Measurements from ENCODE around the gene TMEM150A. TPM values are rescaled to one million over a fixed set of nuclear protein-coding genes. Genes with fewer than 3 reads are reported as not detected.
"Not testable (repeated sequence)": the region's sequence is repeated elsewhere in the genome, so short reads cannot be mapped to it uniquely, and the experiment has no call there.

Gene TMEM150A
- total RNA-seq, 1 donor from 2014 or later = 6.5 TPM

DNA sequence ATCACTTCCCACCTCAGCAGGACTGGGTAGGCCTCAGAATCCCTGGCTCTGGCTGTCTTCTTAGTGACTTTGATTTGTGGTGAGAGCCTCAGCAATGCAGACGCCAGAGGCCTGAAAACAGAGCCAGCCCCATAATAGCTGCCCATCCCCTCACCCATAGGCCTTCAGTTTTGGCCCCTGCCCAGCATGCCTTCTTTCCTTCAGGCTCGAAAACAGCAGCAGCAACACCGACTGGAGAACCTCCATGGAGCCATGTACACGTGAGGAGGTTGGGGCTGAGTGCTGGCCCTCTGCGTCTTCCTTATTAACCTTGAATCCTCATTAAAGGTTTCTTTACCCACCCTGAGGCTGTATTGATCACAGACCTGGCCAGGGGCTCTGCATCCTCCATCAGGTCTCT lies 5.3 kb downstream of the TMEM150A start:
- no peak overlapping the region for H3K27ac Mint-ChIP-seq
- peaks cover 28% of the 10 kb centered on the region for H3K36me3 Mint-ChIP-seq (ENCODE audit: low read depth)
- H3K4me1 Mint-ChIP-seq (ENCODE audit: low read depth) = peaks cover 21% of the 10 kb centered on the region
- peak overlapping the region; percentile 96 for H3K4me3 Mint-ChIP-seq (ENCODE audit: low read depth)
- intact Hi-C loops (cut with micrococcal nuclease) = loop anchor here (5.0 kb wide), 1 partner anchor 180 kb away; the partner anchor contains the start of gene SH2D6
- DNase-seq (ENCODE audit: low spot score) = no peak
- no peaks in the 10 kb centered on the region for H3K27me3 Mint-ChIP-seq (ENCODE audit: low read depth)
- no peaks in the 10 kb centered on the region for H3K9me3 Mint-ChIP-seq

DNA sequence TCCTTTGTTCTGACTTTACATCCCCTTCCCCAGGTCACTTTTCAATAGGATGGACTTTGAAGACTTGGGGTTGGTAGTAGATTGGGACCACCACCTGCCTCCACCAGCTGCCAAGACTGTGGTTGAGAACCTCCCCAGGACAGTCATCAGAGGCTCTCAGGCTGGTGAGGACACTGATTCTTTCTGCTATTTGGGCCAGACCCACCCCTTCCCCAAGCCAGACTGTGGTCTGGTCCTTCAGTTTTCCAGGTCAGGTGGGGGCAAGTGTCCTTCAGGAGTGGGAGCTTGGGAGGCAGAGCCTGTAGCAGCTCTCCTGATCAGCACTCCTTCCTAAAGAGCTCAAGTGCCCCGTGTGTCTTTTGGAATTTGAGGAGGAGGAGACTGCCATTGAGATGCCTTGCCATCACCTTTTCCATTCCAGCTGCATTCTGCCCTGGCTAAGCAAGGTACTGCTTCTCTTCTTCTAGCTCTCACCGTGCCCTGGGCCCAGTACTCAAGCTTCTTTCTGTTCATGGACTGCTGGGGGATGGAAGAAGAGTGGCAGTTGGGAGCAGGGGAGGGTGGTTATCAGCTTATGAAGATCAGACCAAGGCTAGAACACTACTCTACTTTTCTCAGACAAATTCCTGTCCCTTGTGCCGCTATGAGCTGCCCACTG lies 5.9 kb downstream of the TMEM150A start:
- Mint-ChIP-seq H3K4me3 (ENCODE audit: low read depth) (peak overlapping the region; percentile 96), H3K27ac (no peak overlapping the region), H3K4me1 (ENCODE audit: low read depth) (peaks cover 19% of the 10 kb centered on the region), H3K9me3 (no peaks in the 10 kb centered on the region), H3K27me3 (ENCODE audit: low read depth) (no peaks in the 10 kb centered on the region), H3K36me3 (ENCODE audit: low read depth) (peaks cover 28% of the 10 kb centered on the region)
- intact Hi-C loops (cut with micrococcal nuclease) = loop anchor here (5.0 kb wide), 1 partner anchor 179 kb away; the partner anchor contains the start of gene SH2D6
- DNase-seq (ENCODE audit: low spot score) = no peak

DNA sequence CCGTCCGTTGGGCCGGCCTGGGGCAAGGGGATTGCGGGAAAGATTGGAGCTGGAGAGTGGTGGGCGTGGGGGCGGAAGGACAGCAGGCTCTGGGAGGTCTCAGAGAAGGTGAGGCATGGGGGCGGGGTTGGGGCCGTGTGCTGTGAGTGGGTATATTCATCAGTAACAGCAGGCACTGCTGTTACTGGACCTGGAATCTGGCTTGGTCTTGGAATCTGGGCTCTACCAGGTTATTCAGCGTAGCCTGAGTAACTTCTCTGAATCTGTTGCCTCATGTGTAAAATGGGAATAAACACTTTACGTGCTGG lies 6.5 kb downstream of the TMEM150A start:
- H3K4me1 Mint-ChIP-seq (ENCODE audit: low read depth) = peaks cover 18% of the 10 kb centered on the region
- no peak for DNase-seq (ENCODE audit: low spot score)
- H3K4me3 Mint-ChIP-seq (ENCODE audit: low read depth) = peak overlapping the region; percentile 96
- no peaks in the 10 kb centered on the region for H3K27me3 Mint-ChIP-seq (ENCODE audit: low read depth)
- intact Hi-C loops (cut with micrococcal nuclease) = loop anchor here (5.0 kb wide), 1 partner anchor 179 kb away; the partner anchor contains the start of gene SH2D6
- no peaks in the 10 kb centered on the region for H3K9me3 Mint-ChIP-seq
- peak overlapping the region; percentile 96 for H3K27ac Mint-ChIP-seq
- H3K36me3 Mint-ChIP-seq (ENCODE audit: low read depth) = peaks cover 32% of the 10 kb centered on the region

DNA sequence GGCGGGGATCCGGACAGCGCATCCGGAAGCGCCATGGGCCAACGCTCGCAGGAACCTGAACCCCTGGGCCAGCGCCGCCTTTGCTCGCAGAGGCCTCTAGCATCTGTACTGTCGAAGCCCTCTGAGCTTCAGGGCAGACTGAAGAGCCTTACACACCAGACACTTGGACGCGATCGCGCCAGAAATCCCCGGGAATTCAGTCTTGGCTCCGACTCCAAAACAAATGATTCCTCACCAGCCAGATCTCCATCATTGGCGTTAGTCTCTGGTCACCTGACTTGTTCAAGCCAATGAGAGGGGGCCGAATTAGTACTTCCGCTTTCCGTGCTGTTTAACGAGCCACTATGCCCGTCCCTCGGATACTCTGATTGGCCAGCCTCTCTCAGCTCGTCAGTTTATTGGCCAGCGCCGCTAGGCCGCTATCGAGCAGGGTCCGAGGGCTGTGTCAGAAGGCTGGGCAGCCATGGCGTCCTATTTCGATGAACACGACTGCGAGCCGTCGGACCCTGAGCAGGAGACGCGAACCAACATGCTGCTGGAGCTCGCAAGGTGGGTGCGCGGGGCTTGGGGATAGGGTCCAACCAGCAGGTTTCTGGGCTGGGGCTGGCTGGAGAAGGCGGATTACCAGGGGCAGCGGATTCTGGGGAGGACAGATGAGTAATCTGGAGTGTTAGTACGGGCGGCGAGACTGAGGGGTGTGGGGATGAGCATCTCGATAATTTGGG lies 7.0 kb downstream of the TMEM150A start, which contains the start of gene RNF181:
Gene RNF181 (plus strand): TSS at position 445 of the 725 bp plus-strand sequence. CDS start 19 bp downstream, at position 464.
- DNase-seq (ENCODE audit: low spot score) = peak; percentile 91
- Mint-ChIP-seq H3K9me3 (no peaks in the 10 kb centered on the region), H3K4me3 (ENCODE audit: low read depth) (peak within 1 kb of the TSS; percentile 96), H3K27ac (peak within 1 kb of the TSS; percentile 96), H3K4me1 (ENCODE audit: low read depth) (peaks cover 18% of the 10 kb centered on the region), H3K27me3 (ENCODE audit: low read depth) (no peaks in the 10 kb centered on the region), H3K36me3 (ENCODE audit: low read depth) (peaks cover 32% of the 10 kb centered on the region)
- intact Hi-C loops (cut with micrococcal nuclease) = loop anchor here (1.0 to 5.0 kb wide), 4 partner anchors 15 to 178 kb away; partner anchors contain the start of genes GGCX, SH2D6 and VAMP8

DNA sequence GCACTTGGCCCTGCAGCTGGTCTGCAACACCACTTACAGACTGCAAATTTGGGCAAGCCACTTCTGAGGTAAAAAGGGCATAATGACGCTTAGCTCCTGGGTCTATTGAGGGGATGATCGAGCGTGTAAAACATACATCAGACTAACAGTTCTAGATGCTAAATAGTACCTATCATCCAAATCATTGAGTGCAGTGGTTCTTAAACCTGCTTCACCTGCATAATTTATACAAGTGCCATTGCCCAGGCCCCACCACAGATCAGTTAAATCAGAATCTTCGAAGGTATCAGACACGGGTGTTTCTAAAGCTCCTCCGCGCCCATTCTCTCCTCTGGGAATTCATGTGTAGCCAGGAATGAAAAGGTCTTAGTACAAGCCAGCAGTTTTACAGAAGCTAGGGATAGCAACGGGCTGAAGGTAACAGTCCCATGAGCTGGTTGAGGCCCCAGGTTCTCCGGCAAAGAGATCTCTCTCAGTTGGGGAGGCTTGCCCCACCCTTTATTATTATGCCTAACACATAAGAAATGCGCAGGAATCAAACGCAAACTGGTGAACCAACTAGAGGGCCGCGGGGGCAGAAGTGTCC lies 7.7 kb downstream of the TMEM150A start:
- intact Hi-C loops (cut with micrococcal nuclease) = loop anchor here (1.0 to 5.0 kb wide), 4 partner anchors 16 to 178 kb away; partner anchors contain the start of genes GGCX, SH2D6 and VAMP8

DNA sequence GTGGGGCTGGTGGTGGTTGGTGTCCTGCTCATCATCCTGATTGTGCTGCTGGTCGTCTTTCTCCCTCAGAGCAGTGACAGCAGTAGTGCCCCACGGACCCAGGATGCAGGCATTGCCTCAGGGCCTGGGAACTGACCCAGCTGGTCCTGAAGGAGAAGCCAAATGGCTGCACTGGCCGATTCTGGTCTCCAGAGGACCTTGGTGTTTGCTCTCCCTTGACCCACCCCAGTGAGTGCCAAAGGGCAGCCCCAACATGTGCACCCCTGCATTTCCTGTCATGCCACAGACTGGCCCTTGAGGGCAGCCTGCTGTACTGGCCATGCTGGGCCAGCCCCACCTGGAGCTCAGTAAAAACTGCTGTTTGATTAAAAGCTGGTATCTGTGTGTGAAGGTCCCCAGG lies 9.5 kb downstream of the TMEM150A start:
- no peaks in the 10 kb centered on the region for H3K9me3 Mint-ChIP-seq
- H3K27me3 Mint-ChIP-seq (ENCODE audit: low read depth) = no peaks in the 10 kb centered on the region
- intact Hi-C loops (cut with micrococcal nuclease) = no loop called here
- H3K27ac Mint-ChIP-seq = no peak overlapping the region
- DNase-seq (ENCODE audit: low spot score) = no peak
- peaks cover 27% of the 10 kb centered on the region for H3K4me1 Mint-ChIP-seq (ENCODE audit: low read depth)
- peaks cover 23% of the 10 kb centered on the region for H3K36me3 Mint-ChIP-seq (ENCODE audit: low read depth)
- no peak overlapping the region for H3K4me3 Mint-ChIP-seq (ENCODE audit: low read depth)

More for the DNA sequence above, 7.7 kb downstream of the TMEM150A start:
- H3K4me1 Mint-ChIP-seq (ENCODE audit: low read depth) = peaks cover 21% of the 10 kb centered on the region
- H3K36me3 Mint-ChIP-seq (ENCODE audit: low read depth) = peaks cover 32% of the 10 kb centered on the region
- peak overlapping the region; percentile 96 for H3K4me3 Mint-ChIP-seq (ENCODE audit: low read depth)
- no peaks in the 10 kb centered on the region for H3K27me3 Mint-ChIP-seq (ENCODE audit: low read depth)
- no peaks in the 10 kb centered on the region for H3K9me3 Mint-ChIP-seq
- H3K27ac Mint-ChIP-seq = peak overlapping the region; percentile 96
- DNase-seq (ENCODE audit: low spot score) = no peak

DNA sequence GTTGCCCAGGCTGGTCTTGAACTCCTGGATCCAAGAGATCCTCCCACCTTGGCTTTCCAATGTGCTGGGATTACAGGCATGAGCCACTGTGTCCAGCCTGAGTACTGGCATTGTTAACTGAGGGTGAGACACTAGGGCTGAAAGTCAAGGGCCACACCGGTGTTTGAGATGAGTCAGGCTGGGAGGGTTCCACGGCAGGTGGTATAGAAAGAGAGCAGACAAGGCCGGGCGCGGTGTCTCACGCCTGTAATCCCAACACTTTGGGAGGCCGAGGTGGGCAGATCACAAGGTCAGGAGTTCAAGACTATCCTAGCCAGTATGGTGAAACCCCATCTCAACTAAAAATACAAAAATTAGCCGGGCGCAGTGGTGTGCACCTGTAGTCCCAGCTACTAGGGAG lies 10.2 kb downstream of the TMEM150A start:
- H3K27me3 Mint-ChIP-seq (ENCODE audit: low read depth); DNase-seq (ENCODE audit: low spot score); H3K4me3 Mint-ChIP-seq (ENCODE audit: low read depth); H3K9me3 Mint-ChIP-seq; H3K27ac Mint-ChIP-seq; intact Hi-C loops (cut with micrococcal nuclease): not testable (repeated sequence)
- H3K36me3 Mint-ChIP-seq (ENCODE audit: low read depth) = peaks cover 21% of the 10 kb centered on the region
- H3K4me1 Mint-ChIP-seq (ENCODE audit: low read depth) = peaks cover 31% of the 10 kb centered on the region

DNA sequence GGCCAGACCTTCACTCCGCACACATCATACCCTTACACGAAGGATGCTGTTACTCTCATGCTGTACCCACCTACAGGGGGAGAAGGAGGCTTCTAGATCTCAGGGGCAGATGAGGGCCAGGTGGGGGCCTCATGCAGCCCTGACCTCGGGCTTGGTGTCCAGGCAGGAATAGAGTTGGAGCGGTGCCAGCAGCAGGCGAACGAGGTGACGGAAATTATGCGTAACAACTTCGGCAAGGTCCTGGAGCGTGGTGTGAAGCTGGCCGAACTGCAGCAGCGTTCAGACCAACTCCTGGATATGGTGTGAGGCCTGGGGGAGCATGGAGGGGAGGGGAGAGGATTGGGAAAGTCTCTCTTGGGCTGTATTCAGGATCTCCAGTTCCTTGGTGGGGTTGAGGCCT lies 10.9 kb downstream of the TMEM150A start:
- H3K4me1 Mint-ChIP-seq (ENCODE audit: low read depth) = peaks cover 25% of the 10 kb centered on the region
- no peak overlapping the region for H3K27ac Mint-ChIP-seq
- no peaks in the 10 kb centered on the region for H3K27me3 Mint-ChIP-seq (ENCODE audit: low read depth)
- H3K9me3 Mint-ChIP-seq = no peaks in the 10 kb centered on the region
- intact Hi-C loops (cut with micrococcal nuclease) = no loop called here
- no peak for DNase-seq (ENCODE audit: low spot score)
- H3K36me3 Mint-ChIP-seq (ENCODE audit: low read depth) = peaks cover 13% of the 10 kb centered on the region
- no peak overlapping the region for H3K4me3 Mint-ChIP-seq (ENCODE audit: low read depth)

DNA sequence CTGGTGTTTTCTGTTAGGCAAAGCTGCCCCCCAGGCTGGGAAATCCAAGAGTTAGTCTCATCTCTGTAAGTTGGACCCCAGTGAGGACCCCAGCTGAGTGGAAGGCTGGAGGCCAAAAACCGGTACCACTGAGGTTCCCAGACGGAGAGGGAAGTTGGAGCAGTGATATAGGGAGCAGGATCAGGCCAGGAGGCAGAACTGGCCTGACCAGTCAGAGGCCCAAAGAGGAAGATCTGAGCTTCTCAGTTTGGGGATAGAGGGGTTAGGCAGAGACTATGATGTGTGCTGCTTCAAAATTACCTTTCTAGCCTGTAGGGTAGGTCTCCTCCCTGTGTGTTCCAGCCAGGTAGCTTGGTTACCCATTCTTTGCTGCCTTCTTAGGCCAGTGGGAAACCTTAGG lies 11.5 kb downstream of the TMEM150A start:
- peaks cover 13% of the 10 kb centered on the region for H3K36me3 Mint-ChIP-seq (ENCODE audit: low read depth)
- no peak overlapping the region for H3K4me3 Mint-ChIP-seq (ENCODE audit: low read depth)
- intact Hi-C loops (cut with micrococcal nuclease) = no loop called here
- no peaks in the 10 kb centered on the region for H3K27me3 Mint-ChIP-seq (ENCODE audit: low read depth)
- H3K27ac Mint-ChIP-seq = no peak overlapping the region
- H3K4me1 Mint-ChIP-seq (ENCODE audit: low read depth) = peaks cover 27% of the 10 kb centered on the region
- no peaks in the 10 kb centered on the region for H3K9me3 Mint-ChIP-seq
- DNase-seq (ENCODE audit: low spot score) = no peak

DNA sequence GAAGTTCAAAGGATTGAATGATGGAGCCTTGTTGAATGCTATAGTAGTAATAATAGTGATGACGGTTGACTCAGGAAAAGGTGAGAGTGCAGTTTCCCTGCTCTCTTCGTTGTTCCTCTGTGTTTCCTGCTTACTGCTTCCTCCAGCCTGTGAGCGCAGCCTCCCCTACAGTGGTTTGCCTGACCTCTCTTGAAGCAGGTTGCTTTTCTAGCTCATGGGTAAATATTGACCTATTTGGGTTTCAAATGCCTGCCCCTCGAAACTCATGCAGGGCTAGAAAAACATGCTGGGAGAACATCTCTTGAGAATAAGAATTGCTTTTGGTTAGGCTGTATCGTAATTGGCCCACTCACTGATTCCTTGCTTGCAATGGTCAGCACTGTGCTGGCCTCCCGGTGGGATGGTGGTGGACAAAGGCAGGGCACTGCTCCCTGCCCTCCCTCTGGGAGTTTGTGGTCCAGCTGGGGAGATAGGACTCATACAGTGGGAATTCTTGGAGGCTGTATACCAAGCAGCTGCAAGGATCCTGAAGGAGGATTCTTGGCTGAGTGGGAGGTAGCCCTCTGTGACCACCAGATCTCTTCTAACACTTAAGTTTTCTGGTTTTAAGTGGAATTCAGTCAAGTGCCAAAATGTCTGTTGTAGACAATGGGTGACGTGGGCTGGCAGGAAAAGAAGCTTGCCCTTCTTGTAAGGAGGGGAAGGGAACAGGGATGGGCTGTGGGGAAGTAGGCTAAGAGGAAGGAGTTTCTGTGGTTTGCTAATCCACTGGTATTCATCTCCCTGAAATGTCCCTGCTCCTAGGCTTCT lies 12.3 kb downstream of the TMEM150A start:
- no peaks in the 10 kb centered on the region for H3K9me3 Mint-ChIP-seq
- no peaks in the 10 kb centered on the region for H3K27me3 Mint-ChIP-seq (ENCODE audit: low read depth)
- intact Hi-C loops (cut with micrococcal nuclease) = no loop called here
- no peak overlapping the region for H3K4me3 Mint-ChIP-seq (ENCODE audit: low read depth)
- H3K27ac Mint-ChIP-seq = no peak overlapping the region
- H3K36me3 Mint-ChIP-seq (ENCODE audit: low read depth) = peaks cover 5% of the 10 kb centered on the region
- peaks cover 31% of the 10 kb centered on the region for H3K4me1 Mint-ChIP-seq (ENCODE audit: low read depth)
- no peak for DNase-seq (ENCODE audit: low spot score)

DNA sequence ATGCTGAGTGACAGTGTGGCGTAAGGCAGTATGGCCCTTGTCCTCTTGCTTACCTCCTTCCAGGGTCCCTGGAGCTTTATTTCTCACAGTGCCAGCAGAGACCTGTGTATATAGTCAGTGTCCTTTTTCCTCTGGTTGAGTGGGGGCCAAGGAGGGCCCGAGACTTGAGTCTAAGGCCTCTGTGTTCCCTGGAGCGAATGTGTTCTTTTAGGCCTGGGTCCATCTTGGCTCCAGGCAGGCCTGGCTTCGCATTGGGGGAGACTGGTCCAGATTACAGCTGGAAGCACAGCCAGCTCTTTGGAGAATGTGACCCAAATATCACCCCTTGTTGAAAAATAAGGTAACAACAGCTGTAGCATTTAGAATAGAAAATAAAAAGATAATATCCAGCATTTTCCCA lies 13.3 kb downstream of the TMEM150A start:
- H3K36me3 Mint-ChIP-seq (ENCODE audit: low read depth) = peaks cover 3% of the 10 kb centered on the region
- peaks cover 30% of the 10 kb centered on the region for H3K4me1 Mint-ChIP-seq (ENCODE audit: low read depth)

DNA sequence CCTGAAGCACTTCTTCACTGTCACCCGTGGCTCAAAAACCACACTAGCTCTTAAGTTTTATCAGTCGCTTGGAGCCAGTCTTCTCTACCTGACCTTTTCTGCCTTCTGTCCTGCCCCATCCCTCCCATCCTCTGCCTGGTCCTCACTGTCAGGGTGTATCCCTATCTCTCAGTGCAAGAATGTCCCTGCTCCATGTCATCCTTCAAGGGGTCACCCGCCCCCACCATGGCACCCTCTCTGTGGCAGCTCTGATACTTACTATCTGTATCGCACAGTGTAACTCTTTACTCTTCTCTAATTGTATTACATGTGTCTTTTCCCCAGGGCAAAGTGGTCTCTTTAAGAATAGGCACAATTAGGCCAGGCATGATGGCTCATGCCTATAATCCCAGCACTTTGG lies 13.9 kb downstream of the TMEM150A start:
- Mint-ChIP-seq H3K4me3 (ENCODE audit: low read depth) (no peak overlapping the region), H3K27ac (no peak overlapping the region), H3K4me1 (ENCODE audit: low read depth) (peaks cover 31% of the 10 kb centered on the region), H3K27me3 (ENCODE audit: low read depth) (no peaks in the 10 kb centered on the region), H3K9me3 (no peaks in the 10 kb centered on the region), H3K36me3 (ENCODE audit: low read depth) (peaks cover 3% of the 10 kb centered on the region)
- DNase-seq (ENCODE audit: low spot score) = no peak
- intact Hi-C loops (cut with micrococcal nuclease) = no loop called here

More for the DNA sequence above, 13.3 kb downstream of the TMEM150A start:
- Mint-ChIP-seq H3K27ac (no peak overlapping the region), H3K27me3 (ENCODE audit: low read depth) (no peaks in the 10 kb centered on the region), H3K9me3 (no peaks in the 10 kb centered on the region), H3K4me3 (ENCODE audit: low read depth) (no peak overlapping the region)
- DNase-seq (ENCODE audit: low spot score) = no peak
- intact Hi-C loops (cut with micrococcal nuclease) = no loop called here
